Nephron (organoid): Measurements from ENCODE around the gene GRIP2.

ENCODE experiments used
- H3K27ac Mint-ChIP-seq, 3 experiments: 2 replicates each; pipeline ENCODE4 v1.8.0; 2020; ENCODE audit warnings: mixed read lengths in 3 of 3, mild to moderate bottlenecking in 2 of 3, moderate library complexity in 1 of 3
- H3K27me3 Mint-ChIP-seq: 2 replicates; pipeline ENCODE4 v1.8.0; 2021; ENCODE audit warnings: low read depth, mild to moderate bottlenecking, moderate library complexity, mixed read lengths
- H3K36me3 Mint-ChIP-seq: 2 replicates; pipeline ENCODE4 v1.8.0; 2020; ENCODE audit warnings: low read depth, mixed read lengths
- H3K4me1 Mint-ChIP-seq: 2 replicates; pipeline ENCODE4 v1.8.0; 2020; ENCODE audit warnings: mixed read lengths
- H3K4me3 Mint-ChIP-seq, 3 experiments: 2 replicates each; pipeline ENCODE4 v1.8.0; 2020; ENCODE audit warnings: mild to moderate bottlenecking in 3 of 3, mixed read lengths in 3 of 3, moderate library complexity in 2 of 3
- H3K9me3 Mint-ChIP-seq: 2 replicates; pipeline ENCODE4 v1.8.0; 2020; ENCODE audit warnings: mixed read lengths
- CTCF ChIP-seq, 3 experiments: fragments of 200-600 bp; sonication (generic); IDR thresholded peaks; one replicate each; pipeline ENCODE4 v1.5.0; 2021; ENCODE audit warnings: antibody characterized with exemption in 3 of 3; ENCODE audit not compliant: unreplicated experiment in 3 of 3

GRIP2 gene

GRCh38 chr3:14457999-14458398 lies 82.1 kb downstream of the GRIP2 start:
- H3K27ac Mint-ChIP-seq = peak overlapping the region; percentile 70 to 88 (median 86)
- H3K36me3 Mint-ChIP-seq = peaks cover 38% of the 10 kb centered on the region
- H3K4me1 Mint-ChIP-seq = peaks cover 59% of the 10 kb centered on the region
- peaks cover 21% of the 10 kb centered on the region for H3K27me3 Mint-ChIP-seq
- H3K4me3 Mint-ChIP-seq = peak overlapping the region in 1 of 3 experiments; percentile 8
- no peak for TF ChIP-seq CTCF (IDR thresholded peaks at IDR 0.05; ENCODE audit: unreplicated experiment in 3 of 3)
- H3K9me3 Mint-ChIP-seq = no peaks in the 10 kb centered on the region

GRCh38 chr3:14457481-14457880 lies 82.7 kb downstream of the GRIP2 start:
- H3K4me1 Mint-ChIP-seq = peaks cover 61% of the 10 kb centered on the region
- H3K36me3 Mint-ChIP-seq = peaks cover 36% of the 10 kb centered on the region
- H3K4me3 Mint-ChIP-seq = no peak overlapping the region
- no peaks in the 10 kb centered on the region for H3K9me3 Mint-ChIP-seq
- H3K27me3 Mint-ChIP-seq = peaks cover 21% of the 10 kb centered on the region
- H3K27ac Mint-ChIP-seq = peak overlapping the region; percentile 70 to 88 (median 86)
- no peak for TF ChIP-seq CTCF (IDR thresholded peaks at IDR 0.05; ENCODE audit: unreplicated experiment in 3 of 3)

GRCh38 chr3:14456794-14457193 lies 83.3 kb downstream of the GRIP2 start:
- Mint-ChIP-seq H3K4me1 (peaks cover 68% of the 10 kb centered on the region), H3K27me3 (peaks cover 21% of the 10 kb centered on the region), H3K9me3 (no peaks in the 10 kb centered on the region), H3K36me3 (peaks cover 32% of the 10 kb centered on the region), H3K4me3 (no peak overlapping the region), H3K27ac (no peak overlapping the region)
- no peak for TF ChIP-seq CTCF (IDR thresholded peaks at IDR 0.05; ENCODE audit: unreplicated experiment in 3 of 3)

GRCh38 chr3:14455571-14456317 lies 84.4 kb downstream of the GRIP2 start:
- no peak for TF ChIP-seq CTCF (IDR thresholded peaks at IDR 0.05; ENCODE audit: unreplicated experiment in 3 of 3)
- Mint-ChIP-seq H3K4me1 (peaks cover 75% of the 10 kb centered on the region), H3K9me3 (no peaks in the 10 kb centered on the region), H3K36me3 (peaks cover 41% of the 10 kb centered on the region), H3K4me3 (no peak overlapping the region), H3K27ac (peak overlapping the region in 1 of 3 experiments; percentile 47), H3K27me3 (peaks cover 25% of the 10 kb centered on the region)

GRCh38 chr3:14454639-14455310 lies 85.4 kb downstream of the GRIP2 start:
- Mint-ChIP-seq H3K36me3 (peaks cover 38% of the 10 kb centered on the region), H3K27me3 (peaks cover 25% of the 10 kb centered on the region), H3K4me3 (peak overlapping the region in 1 of 3 experiments; percentile 29), H3K9me3 (no peaks in the 10 kb centered on the region), H3K4me1 (peaks cover 65% of the 10 kb centered on the region), H3K27ac (peak overlapping the region; percentile 3 to 90 (median 60))
- no peak for TF ChIP-seq CTCF (IDR thresholded peaks at IDR 0.05; ENCODE audit: unreplicated experiment in 3 of 3)
